ENCODE data around the gene CERS6. TPM values are rescaled to one million over a fixed set of nuclear protein-coding genes. Genes with fewer than 3 reads are reported as not detected.
"Not testable (repeated sequence)": the region's sequence is repeated elsewhere in the genome, so short reads cannot be mapped to it uniquely, and the experiment has no call there.

Gene CERS6
- total RNA-seq = 58.6 TPM
- long read RNA-seq, full-length matches to known transcripts = 24 of 66 reads
- long read RNA-seq, partial matches to known transcripts = 6 of 66 reads
- long read RNA-seq, other reads (novel, unspliced or antisense) = 36 of 66 reads

GRCh38 chr2:168455645-168456520, at the start of gene CERS6:
Gene CERS6 (plus strand): TSS chr2:168456272. CDS start chr2:168456449, 177 bp downstream.
- intact Hi-C loops (cut with DNase I) = loop anchor here (2.0 to 5.0 kb wide), 5 partner anchors 61 to 301 kb away; no protein-coding TSS in a partner anchor
- DNase-seq (ENCODE audit: low spot score) = peak; percentile 99

- DNase-seq (ENCODE audit: low spot score); intact Hi-C loops (cut with DNase I): not testable (repeated sequence)
Measured at GRCh38 chr2:168412301-168412700, 43.8 kb upstream of the CERS6 start.

- intact Hi-C loops (cut with DNase I); DNase-seq (ENCODE audit: low spot score): not testable (repeated sequence)
Measured at GRCh38 chr2:168413101-168413500, 43.0 kb upstream of the CERS6 start.

GRCh38 chr2:168416555-168416954, 39.5 kb upstream of the CERS6 start:
- intact Hi-C loops (cut with DNase I) = no loop called here
- no peak for DNase-seq (ENCODE audit: low spot score)

GRCh38 chr2:168422584-168422983, 33.5 kb upstream of the CERS6 start:
- intact Hi-C loops (cut with DNase I) = no loop called here

GRCh38 chr2:168424112-168424951, 31.7 kb upstream of the CERS6 start:
- DNase-seq (ENCODE audit: low spot score) = no peak
- intact Hi-C loops (cut with DNase I) = no loop called here

More at GRCh38 chr2:168422584-168422983, 33.5 kb upstream of the CERS6 start:
- no peak for DNase-seq (ENCODE audit: low spot score)

GRCh38 chr2:168424971-168425370, 31.1 kb upstream of the CERS6 start:
- no peak for DNase-seq (ENCODE audit: low spot score)
- intact Hi-C loops (cut with DNase I) = no loop called here

- intact Hi-C loops (cut with DNase I) = no loop called here
- no peak for DNase-seq (ENCODE audit: low spot score)
Measured at GRCh38 chr2:168426861-168427260, 29.2 kb upstream of the CERS6 start.

- intact Hi-C loops (cut with DNase I) = no loop called here
- no peak for DNase-seq (ENCODE audit: low spot score)
Measured at GRCh38 chr2:168427451-168427850, 28.6 kb upstream of the CERS6 start.

GRCh38 chr2:168428431-168428830, 27.6 kb upstream of the CERS6 start:
- DNase-seq (ENCODE audit: low spot score) = no peak
- intact Hi-C loops (cut with DNase I) = no loop called here

GRCh38 chr2:168429988-168430387, 26.1 kb upstream of the CERS6 start:
- intact Hi-C loops (cut with DNase I) = loop anchor here (10.0 kb wide), 1 partner anchor 295 kb away; no protein-coding TSS in a partner anchor
- no peak for DNase-seq (ENCODE audit: low spot score)

- intact Hi-C loops (cut with DNase I) = loop anchor here (10.0 kb wide), 1 partner anchor 296 kb away; no protein-coding TSS in a partner anchor
- DNase-seq (ENCODE audit: low spot score) = no peak
Measured at GRCh38 chr2:168430431-168430830, 25.6 kb upstream of the CERS6 start.

- intact Hi-C loops (cut with DNase I) = loop anchor here (10.0 kb wide), 1 partner anchor 297 kb away; no protein-coding TSS in a partner anchor
- DNase-seq (ENCODE audit: low spot score) = no peak
Measured at GRCh38 chr2:168431301-168432024, 24.6 kb upstream of the CERS6 start.

GRCh38 chr2:168432100-168432499, 24.0 kb upstream of the CERS6 start:
- no peak for DNase-seq (ENCODE audit: low spot score)
- intact Hi-C loops (cut with DNase I) = loop anchor here (10.0 kb wide), 1 partner anchor 297 kb away; no protein-coding TSS in a partner anchor

- DNase-seq (ENCODE audit: low spot score) = no peak
- intact Hi-C loops (cut with DNase I) = loop anchor here (10.0 kb wide), 1 partner anchor 298 kb away; no protein-coding TSS in a partner anchor
Measured at GRCh38 chr2:168432565-168433186, 23.4 kb upstream of the CERS6 start.

- intact Hi-C loops (cut with DNase I) = loop anchor here (10.0 kb wide), 1 partner anchor 299 kb away; no protein-coding TSS in a partner anchor
Measured at GRCh38 chr2:168433527-168433926, 22.5 kb upstream of the CERS6 start.

GRCh38 chr2:168434146-168434545, 21.9 kb upstream of the CERS6 start:
- intact Hi-C loops (cut with DNase I) = loop anchor here (10.0 kb wide), 1 partner anchor 299 kb away; no protein-coding TSS in a partner anchor
- DNase-seq (ENCODE audit: low spot score) = no peak

More at GRCh38 chr2:168433527-168433926, 22.5 kb upstream of the CERS6 start:
- DNase-seq (ENCODE audit: low spot score) = no peak

GRCh38 chr2:168436840-168437239, 19.2 kb upstream of the CERS6 start:
- DNase-seq (ENCODE audit: low spot score) = no peak
- intact Hi-C loops (cut with DNase I) = loop anchor here (10.0 kb wide), 1 partner anchor 302 kb away; no protein-coding TSS in a partner anchor

Data from cardiac septum (tissue), 1 donor.